GM15510 (cell line): ENCODE measurements around the gene ANKEF1.
A peak's percentile ranks its signal among the peaks of the same experiment; 100 is the strongest.

Source experiments
- POLR2A ChIP-seq: IDR thresholded peaks from 3 replicates; pipeline ENCODE4 v1.6.1; 2011; ENCODE audit warnings: borderline replicate concordance; ENCODE audit not compliant: insufficient read length; ENCODE audit errors: extremely low read depth

Gene ANKEF1

DNA sequence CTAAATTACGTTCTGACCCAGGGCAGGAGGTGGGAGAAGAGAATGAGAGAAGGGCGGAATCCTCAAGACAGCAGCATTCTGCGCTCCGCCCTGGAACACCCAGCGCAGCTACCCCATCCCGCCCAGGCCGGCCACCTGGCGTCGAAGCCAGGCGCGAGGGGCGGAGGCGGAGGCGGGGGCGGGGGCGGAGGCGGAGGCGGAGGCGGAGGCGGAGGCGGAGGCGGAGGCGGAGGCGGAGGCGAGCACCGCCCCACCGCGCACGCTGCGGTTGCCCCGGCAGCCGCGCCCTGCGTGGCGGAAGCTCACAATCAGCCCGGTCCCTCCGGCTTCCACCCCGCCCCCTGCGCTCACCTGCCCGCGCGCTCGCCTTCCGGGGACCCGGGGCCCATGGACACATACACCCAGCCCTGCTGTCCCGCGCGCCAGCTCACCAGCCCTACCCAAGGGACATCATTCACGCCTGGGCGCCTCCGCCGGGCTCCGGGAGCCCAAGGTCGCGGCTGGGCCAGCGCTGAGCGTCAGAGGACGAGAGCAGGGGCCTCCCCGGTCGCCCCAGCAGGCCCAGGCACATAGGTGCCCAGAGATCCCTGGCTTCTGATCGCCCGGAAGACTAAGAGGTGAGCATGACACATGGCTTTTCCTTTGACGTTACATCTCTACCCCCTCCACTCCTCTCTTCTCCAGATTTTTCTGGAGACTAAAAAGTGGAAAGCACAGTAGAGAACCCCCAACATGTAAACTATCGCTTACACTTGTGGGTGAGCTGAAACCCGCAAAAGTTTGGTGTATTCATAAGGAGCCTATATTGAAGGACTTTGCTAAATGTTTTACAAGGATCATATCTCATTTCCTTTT is at the start of gene ANKEF1:
TSS of gene ANKEF1 (plus strand) at position 271 of the 855 bp plus-strand sequence. CDS start 3,315 bp downstream, outside the sequence.
- TF ChIP-seq POLR2A: peak; percentile 27

- TF ChIP-seq POLR2A: no peak
These were observed 49.5 kb upstream of the ANKEF1 start for GRCh38 chr20:9985281-9985680.

GRCh38 chr20:9985773-9986172 is 49.0 kb upstream of the ANKEF1 start:
- no peak for TF ChIP-seq POLR2A

GRCh38 chr20:9989066-9989724 is 45.6 kb upstream of the ANKEF1 start:
- TF ChIP-seq POLR2A: no peak

DNA sequence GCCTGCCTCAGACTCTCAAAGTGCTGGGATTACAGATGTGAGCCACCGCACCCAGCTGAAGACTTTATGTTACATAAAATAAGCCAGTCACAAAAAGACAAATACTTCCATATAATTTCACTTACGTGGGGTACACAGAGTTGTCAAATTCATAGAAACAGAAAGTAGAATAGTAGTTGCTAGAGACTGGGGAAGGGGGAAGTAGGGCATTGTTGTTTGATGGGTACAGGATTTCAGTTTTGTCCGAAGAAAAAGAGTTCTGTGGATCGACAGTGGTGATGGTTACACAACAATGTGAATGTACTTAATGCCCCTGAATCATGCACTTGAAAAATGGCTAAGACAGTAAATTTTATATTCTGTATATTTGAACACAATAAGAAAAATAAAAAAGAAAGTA is 41.6 kb upstream of the ANKEF1 start:
- no peak for TF ChIP-seq POLR2A

GRCh38 chr20:9994676-9995075 is 40.1 kb upstream of the ANKEF1 start:
- no peak for TF ChIP-seq POLR2A

DNA sequence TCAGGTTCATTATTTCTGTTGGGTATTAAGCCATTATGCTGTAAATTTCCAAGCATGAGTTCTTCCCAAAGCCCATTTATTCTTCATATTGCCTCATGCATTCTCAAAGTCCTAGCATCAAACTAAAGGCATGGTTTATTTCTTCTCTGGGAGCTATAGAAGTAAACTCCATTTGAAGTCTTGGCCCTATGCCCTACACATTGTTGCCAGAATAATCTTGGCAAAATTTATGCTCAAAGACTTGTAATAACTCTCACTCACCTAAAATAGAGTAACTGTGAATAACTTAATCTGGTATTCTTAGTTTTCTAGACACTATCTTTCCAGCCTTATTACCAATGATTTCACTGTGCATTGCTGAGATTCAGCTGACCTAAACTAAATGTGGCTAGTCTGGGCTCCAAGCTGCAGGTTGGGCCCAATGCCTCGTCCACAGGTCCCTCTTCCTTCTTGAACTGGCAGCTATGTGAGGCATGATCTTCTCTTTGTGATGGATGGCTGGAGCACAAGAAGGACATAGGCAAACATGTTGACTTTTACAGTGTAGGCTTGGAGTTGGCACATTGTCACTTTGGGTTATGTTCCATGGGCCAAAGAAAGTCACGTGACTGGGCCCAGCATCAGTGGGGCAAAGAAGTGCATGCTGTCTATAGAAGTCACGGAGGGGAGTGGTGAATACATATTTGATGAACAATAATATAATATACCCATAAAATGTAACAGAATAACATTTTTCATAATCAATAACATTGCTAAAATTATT is 39.1 kb upstream of the ANKEF1 start:
- TF ChIP-seq POLR2A: no peak

DNA sequence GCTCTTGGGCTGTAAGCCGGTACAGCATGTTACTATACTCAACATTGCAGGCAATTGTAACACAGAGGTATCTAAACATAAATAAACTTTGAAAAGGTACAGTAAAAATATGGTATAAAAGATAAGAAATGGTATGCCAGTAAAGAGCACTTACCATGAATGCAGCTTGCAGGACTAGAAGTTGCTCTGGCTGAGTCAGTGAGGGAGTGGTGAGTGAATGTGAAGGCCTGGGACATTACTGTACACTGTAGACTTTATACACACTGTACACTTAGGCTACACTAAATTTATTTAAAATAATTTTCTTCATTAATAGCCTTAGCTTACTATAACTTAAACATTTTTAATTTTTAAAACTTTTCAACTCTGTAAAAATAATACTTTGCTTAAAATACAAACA is 37.8 kb upstream of the ANKEF1 start:
- TF ChIP-seq POLR2A: no peak

GRCh38 chr20:9999645-10000044 is 35.1 kb upstream of the ANKEF1 start:
- no peak for TF ChIP-seq POLR2A

DNA sequence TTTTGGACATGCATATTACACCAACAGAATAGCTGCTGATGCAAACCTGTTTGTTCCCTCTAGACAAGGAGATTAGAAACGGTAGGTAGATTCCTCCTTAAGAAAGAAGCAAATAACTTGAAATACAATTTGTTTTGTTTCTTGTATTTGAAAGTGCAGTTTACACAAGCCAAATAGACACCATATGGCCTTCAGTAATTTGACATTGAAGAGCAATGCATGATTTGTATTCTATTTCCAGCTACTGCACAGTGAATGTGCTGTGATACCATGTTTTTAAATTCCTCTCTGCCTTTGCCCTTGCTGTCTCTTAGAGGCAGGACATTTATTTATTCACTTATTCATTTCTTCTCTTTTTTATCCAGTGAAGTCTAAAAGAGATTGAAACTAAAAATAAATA is 31.9 kb upstream of the ANKEF1 start:
- no peak for TF ChIP-seq POLR2A

DNA sequence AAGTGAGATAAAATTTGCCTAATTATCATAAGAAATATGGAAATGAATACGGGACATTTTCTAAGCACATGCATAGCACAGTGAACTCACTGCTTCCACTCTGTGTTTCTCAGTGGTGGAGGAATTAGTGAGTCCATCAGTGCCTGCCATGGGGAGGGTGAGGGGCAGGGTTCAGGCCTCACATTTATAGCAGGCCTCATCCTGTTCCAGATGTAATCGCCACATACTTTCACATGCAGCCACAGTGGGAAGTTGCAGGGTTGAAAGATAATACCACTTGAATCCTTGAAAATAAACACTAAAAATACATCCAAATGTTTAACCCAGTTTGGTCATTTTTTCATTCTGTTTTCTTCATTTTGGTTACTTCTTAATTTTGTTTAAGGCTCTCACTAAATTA is 29.9 kb upstream of the ANKEF1 start:
- TF ChIP-seq POLR2A: no peak

- TF ChIP-seq POLR2A: no peak
These were observed 28.9 kb upstream of the ANKEF1 start for GRCh38 chr20:10005885-10006284.

DNA sequence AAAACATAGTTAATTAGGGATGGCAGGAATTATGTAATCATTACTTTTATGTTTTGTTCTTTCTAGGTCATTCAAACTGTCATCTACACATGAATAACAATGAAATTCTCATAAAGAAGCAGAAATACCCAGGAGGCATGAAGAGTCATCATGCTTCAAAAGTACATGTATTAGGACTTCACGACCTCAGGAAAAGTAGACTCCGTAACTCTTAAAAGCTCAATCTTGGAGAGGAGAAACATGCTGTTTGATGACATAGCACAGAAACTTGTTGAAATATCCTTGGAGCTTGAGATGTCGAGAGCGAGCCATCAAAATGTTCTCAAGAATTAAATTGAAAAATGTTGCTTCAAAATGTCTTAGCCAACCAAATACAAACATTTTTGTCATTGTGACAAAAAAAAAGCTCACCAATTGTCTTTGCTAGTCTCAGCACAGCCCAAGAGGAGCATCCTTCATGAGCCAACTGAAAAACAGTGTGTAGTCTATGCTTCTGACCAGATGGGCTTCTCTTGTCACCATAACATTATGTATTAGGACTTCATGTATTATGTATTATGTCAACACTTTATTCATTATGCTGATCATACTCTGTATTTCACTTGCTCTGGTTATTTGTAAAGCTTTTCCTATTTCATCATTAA is 28.2 kb upstream of the ANKEF1 start:
- TF ChIP-seq POLR2A: no peak

DNA sequence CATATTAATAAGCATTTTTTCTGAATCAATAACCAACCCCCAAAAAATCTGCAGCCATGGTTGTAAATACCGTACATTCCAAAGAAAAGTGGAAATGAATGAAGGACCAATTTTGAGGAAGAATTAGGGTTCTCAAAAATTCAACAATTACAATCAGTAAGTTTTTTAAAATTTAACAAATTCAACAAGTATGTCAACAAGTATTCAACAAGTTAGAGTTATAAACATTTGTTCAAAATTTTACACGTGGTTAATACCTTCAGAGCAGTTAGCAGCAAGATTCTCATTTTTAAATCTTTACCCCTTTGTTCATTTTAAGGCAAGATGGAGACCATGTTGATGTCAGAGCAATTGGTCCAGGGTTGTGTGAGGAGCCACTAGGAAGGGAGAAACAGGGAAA is 27.6 kb upstream of the ANKEF1 start:
- no peak for TF ChIP-seq POLR2A

DNA sequence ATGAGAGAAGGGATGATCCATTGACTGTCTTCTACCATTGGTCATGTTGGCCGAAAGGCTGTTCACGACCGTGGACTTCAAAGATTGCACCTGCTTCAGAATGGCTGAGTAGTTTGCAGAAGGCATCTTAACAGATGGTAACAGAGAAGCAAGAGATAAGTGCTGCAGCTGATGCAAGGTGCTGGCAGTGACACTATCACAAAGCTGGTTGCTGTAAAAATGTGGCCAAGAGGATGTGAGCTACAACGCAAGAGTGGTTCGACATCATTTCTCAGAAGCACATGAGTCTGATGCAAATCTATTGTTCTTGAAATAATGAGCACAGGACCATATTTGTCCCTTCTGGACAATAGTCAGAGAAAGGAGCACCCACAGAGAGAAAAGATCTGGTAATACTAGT is 27.0 kb upstream of the ANKEF1 start:
- no peak for TF ChIP-seq POLR2A

- TF ChIP-seq POLR2A: no peak
These were observed 22.3 kb upstream of the ANKEF1 start for GRCh38 chr20:10012464-10012863.

DNA sequence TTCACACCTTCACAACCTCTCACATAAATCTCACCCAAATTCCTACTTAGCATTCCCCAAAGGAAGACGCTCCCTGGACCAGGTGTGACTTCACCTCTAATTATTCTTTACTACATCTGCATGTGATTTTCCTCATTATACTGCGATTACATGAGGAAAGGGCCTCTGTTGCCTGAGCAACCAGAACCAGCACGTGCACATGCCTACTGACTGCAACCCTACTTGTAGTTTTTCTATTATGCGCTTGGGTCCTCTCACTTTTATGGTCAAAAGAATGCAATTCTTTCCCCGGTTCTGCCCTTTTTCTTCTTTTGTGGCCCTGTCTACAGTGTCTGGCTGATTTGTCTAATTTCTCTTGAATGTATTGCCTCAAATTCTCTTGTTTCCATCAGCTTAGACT is 20.4 kb upstream of the ANKEF1 start:
- no peak for TF ChIP-seq POLR2A
